Amygdala (tissue), 56 donors: ENCODE results near the gene WIPF3.

Source experiments
- DNase-seq, 56 donors: peaks; one replicate each; lab custom pipeline; 2025; lab: John Stamatoyannopoulos, UW

Gene WIPF3

GRCh38 chr7:29898301-29898700, 92.0 kb downstream of the WIPF3 start:
- DNase-seq, result no peak

- DNase-seq, result no peak
Measured at GRCh38 chr7:29900745-29901144, 94.4 kb downstream of the WIPF3 start.

- no peak for DNase-seq
Measured at GRCh38 chr7:29906200-29907022, 100.1 kb downstream of the WIPF3 start.

- no peak for DNase-seq
Measured at GRCh38 chr7:29914180-29914579, 107.9 kb downstream of the WIPF3 start.

GRCh38 chr7:29915481-29916215, 109.3 kb downstream of the WIPF3 start:
- DNase-seq, result no peak

GRCh38 chr7:29917641-29918040, 111.3 kb downstream of the WIPF3 start:
- peak in 8 of 56 donors; percentile 16 to 63 (median 32) for DNase-seq

- DNase-seq, result no peak
Measured at GRCh38 chr7:29918850-29919249, 112.5 kb downstream of the WIPF3 start.

- no peak for DNase-seq
Measured at GRCh38 chr7:29919790-29920189, 113.5 kb downstream of the WIPF3 start.

- no peak for DNase-seq
Measured at GRCh38 chr7:29920491-29920890, 114.2 kb downstream of the WIPF3 start.

- DNase-seq, result peak in 19 of 56 donors; percentile 7 to 55 (median 29)
Measured at GRCh38 chr7:29921404-29922010, 115.2 kb downstream of the WIPF3 start.

- DNase-seq, result peak in 2 of 56 donors; percentile 25 to 36
Measured at GRCh38 chr7:29922921-29923700, 116.8 kb downstream of the WIPF3 start.

GRCh38 chr7:29924006-29924405, 117.7 kb downstream of the WIPF3 start:
- DNase-seq, result no peak

- DNase-seq, result no peak
Measured at GRCh38 chr7:29924684-29925083, 118.4 kb downstream of the WIPF3 start.

GRCh38 chr7:29926216-29926615, 119.9 kb downstream of the WIPF3 start:
- DNase-seq, result peak in 2 of 56 donors; percentile 26 to 72

- no peak for DNase-seq
Measured at GRCh38 chr7:29926741-29927140, 120.4 kb downstream of the WIPF3 start.

- DNase-seq, result no peak
Measured at GRCh38 chr7:29929018-29929807, 122.9 kb downstream of the WIPF3 start.

- DNase-seq, result no peak
Measured at GRCh38 chr7:29935111-29935510, 128.8 kb downstream of the WIPF3 start.

- no peak for DNase-seq
Measured at GRCh38 chr7:29937132-29937531, 130.8 kb downstream of the WIPF3 start.

- DNase-seq, result no peak
Measured at GRCh38 chr7:29940199-29940598, 133.9 kb downstream of the WIPF3 start.
